Mesothelial cell of epicardium (in vitro differentiated cells): ENCODE measurements around the gene LIN37. TPM values are rescaled to one million over a fixed set of nuclear protein-coding genes. Genes with fewer than 3 reads are reported as not detected.

Experiments used
- DNase-seq, 2 experiments: peaks; one replicate each; pipeline ENCODE4 v3.0.0; 2021; ENCODE audit warnings: low spot score in 2 of 2; ENCODE audit not compliant: unreplicated experiment in 2 of 2
- H3K27ac Mint-ChIP-seq: 2 replicates; pipeline ENCODE4 v1.8.0; 2021; ENCODE audit warnings: mixed read lengths
- H3K27me3 Mint-ChIP-seq: 2 replicates; pipeline ENCODE4 v1.8.0; 2021; ENCODE audit warnings: low read depth, mixed read lengths
- H3K36me3 Mint-ChIP-seq: 2 replicates; pipeline ENCODE4 v1.8.0; 2021; ENCODE audit warnings: mixed read lengths
- H3K4me1 Mint-ChIP-seq: 2 replicates; pipeline ENCODE4 v1.8.0; 2021; ENCODE audit warnings: mixed read lengths
- H3K4me3 Mint-ChIP-seq: 2 replicates; pipeline ENCODE4 v1.8.0; 2021; ENCODE audit warnings: mild to moderate bottlenecking, moderate library complexity, mixed read lengths
- H3K9me3 Mint-ChIP-seq: 2 replicates; pipeline ENCODE4 v1.8.0; 2021; ENCODE audit warnings: mixed read lengths
- total RNA-seq: library from RNA; stranded (reverse); gene quantifications from 3 replicates; pipeline ENCODE4 v1.2.1, GENCODE V29; 2021
- TF ChIP-seq, protein P1 (sequence below): fragments of 200-600 bp; sonication (generic); IDR thresholded peaks from one replicate; pipeline ENCODE4 v1.5.0; 2021; ENCODE audit warnings: antibody characterized with exemption; ENCODE audit not compliant: unreplicated experiment

The LIN37 gene
- total RNA-seq, 1 donor from 2014 or later: 12.0 TPM

GRCh38 chr19:35780058-35780457, 31.7 kb downstream of the LIN37 start:
- H3K27ac Mint-ChIP-seq: no peak overlapping the region
- H3K4me3 Mint-ChIP-seq: no peak overlapping the region
- H3K27me3 Mint-ChIP-seq: peaks cover 4% of the 10 kb centered on the region
- TF ChIP-seq, protein P1, sequence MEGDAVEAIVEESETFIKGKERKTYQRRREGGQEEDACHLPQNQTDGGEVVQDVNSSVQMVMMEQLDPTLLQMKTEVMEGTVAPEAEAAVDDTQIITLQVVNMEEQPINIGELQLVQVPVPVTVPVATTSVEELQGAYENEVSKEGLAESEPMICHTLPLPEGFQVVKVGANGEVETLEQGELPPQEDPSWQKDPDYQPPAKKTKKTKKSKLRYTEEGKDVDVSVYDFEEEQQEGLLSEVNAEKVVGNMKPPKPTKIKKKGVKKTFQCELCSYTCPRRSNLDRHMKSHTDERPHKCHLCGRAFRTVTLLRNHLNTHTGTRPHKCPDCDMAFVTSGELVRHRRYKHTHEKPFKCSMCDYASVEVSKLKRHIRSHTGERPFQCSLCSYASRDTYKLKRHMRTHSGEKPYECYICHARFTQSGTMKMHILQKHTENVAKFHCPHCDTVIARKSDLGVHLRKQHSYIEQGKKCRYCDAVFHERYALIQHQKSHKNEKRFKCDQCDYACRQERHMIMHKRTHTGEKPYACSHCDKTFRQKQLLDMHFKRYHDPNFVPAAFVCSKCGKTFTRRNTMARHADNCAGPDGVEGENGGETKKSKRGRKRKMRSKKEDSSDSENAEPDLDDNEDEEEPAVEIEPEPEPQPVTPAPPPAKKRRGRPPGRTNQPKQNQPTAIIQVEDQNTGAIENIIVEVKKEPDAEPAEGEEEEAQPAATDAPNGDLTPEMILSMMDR: no peak
- no peak for DNase-seq
- no peaks in the 10 kb centered on the region for H3K9me3 Mint-ChIP-seq
- H3K36me3 Mint-ChIP-seq: peaks cover 18% of the 10 kb centered on the region
- H3K4me1 Mint-ChIP-seq: peaks cover 17% of the 10 kb centered on the region

DNA sequence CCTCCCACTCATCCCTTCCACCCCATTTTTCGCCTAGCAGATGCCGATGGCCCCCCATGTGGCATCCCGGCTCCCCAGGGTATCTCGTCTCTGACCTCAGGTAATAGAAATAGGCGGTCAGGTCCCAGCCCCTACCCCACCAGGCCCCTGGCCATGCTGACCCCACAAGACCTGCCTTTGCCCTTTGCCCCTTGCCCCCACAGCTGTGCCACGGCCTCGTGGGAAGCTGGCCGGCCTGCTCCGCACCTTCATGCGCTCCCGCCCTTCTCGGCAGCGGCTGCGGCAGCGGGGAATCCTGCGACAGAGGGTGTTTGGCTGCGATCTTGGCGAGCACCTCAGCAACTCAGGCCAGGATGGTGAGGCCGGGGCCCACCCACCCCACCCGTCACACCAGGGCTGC, 32.3 kb downstream of the LIN37 start:
- no peak for DNase-seq
- H3K4me1 Mint-ChIP-seq: peaks cover 16% of the 10 kb centered on the region
- TF ChIP-seq, protein P1: no peak
- no peaks in the 10 kb centered on the region for H3K9me3 Mint-ChIP-seq
- peaks cover 18% of the 10 kb centered on the region for H3K36me3 Mint-ChIP-seq
- H3K27ac Mint-ChIP-seq: no peak overlapping the region
- no peak overlapping the region for H3K4me3 Mint-ChIP-seq
- H3K27me3 Mint-ChIP-seq: peaks cover 4% of the 10 kb centered on the region

GRCh38 chr19:35781650-35782049, 33.3 kb downstream of the LIN37 start:
- H3K36me3 Mint-ChIP-seq: peaks cover 18% of the 10 kb centered on the region
- no peak overlapping the region for H3K27ac Mint-ChIP-seq
- no peak for DNase-seq
- H3K27me3 Mint-ChIP-seq: peaks cover 4% of the 10 kb centered on the region
- TF ChIP-seq, protein P1: no peak
- peaks cover 9% of the 10 kb centered on the region for H3K4me1 Mint-ChIP-seq
- no peaks in the 10 kb centered on the region for H3K9me3 Mint-ChIP-seq
- H3K4me3 Mint-ChIP-seq: no peak overlapping the region

- Mint-ChIP-seq H3K4me3 (no peak overlapping the region), H3K4me1 (no peaks in the 10 kb centered on the region)
- TF ChIP-seq, protein P1: no peak
Measured at GRCh38 chr19:35782589-35782988, 34.2 kb downstream of the LIN37 start.

GRCh38 chr19:35783469-35784434, 35.4 kb downstream of the LIN37 start:
- H3K9me3 Mint-ChIP-seq: no peaks in the 10 kb centered on the region
- DNase-seq: no peak
- H3K36me3 Mint-ChIP-seq: peaks cover 18% of the 10 kb centered on the region
- TF ChIP-seq, protein P1: no peak
- peaks cover 4% of the 10 kb centered on the region for H3K27me3 Mint-ChIP-seq
- H3K4me1 Mint-ChIP-seq: no peaks in the 10 kb centered on the region
- H3K27ac Mint-ChIP-seq: no peak overlapping the region
- H3K4me3 Mint-ChIP-seq: no peak overlapping the region

More at GRCh38 chr19:35782589-35782988, 34.2 kb downstream of the LIN37 start:
- no peaks in the 10 kb centered on the region for H3K9me3 Mint-ChIP-seq
- no peak for DNase-seq
- H3K27ac Mint-ChIP-seq: no peak overlapping the region
- H3K36me3 Mint-ChIP-seq: peaks cover 18% of the 10 kb centered on the region
- peaks cover 4% of the 10 kb centered on the region for H3K27me3 Mint-ChIP-seq
